RWPE1 (cell line): ENCODE data around the gene INHBB.

Experiments
- CTCF ChIA-PET: fragments of 350-600 bp; sonication (Branson Sonifier 250); formaldehyde crosslinking; extraction: SDS; loops from one replicate; lab custom pipeline; 2021; lab: Yijun Ruan, JAX
- POLR2A ChIA-PET: fragments of 400-600 bp; formaldehyde crosslinking; extraction: SDS; loops from one replicate; lab custom pipeline; 2020; ENCODE audit warnings: antibody characterized with exemption; ENCODE audit not compliant: low non-redundant PET; lab: Yijun Ruan, JAX
- DNase-seq: peaks from one replicate; pipeline ENCODE4 v3.0.0; 2012; ENCODE audit warnings: low spot score
- H3K27ac ChIP-seq: fragments of 450-650 bp; 2 replicates; pipeline ENCODE4 v1.5.1; 2017
- CTCF ChIP-seq: fragments of 450-650 bp; conservative IDR thresholded peaks from 2 replicates; pipeline ENCODE4 v1.5.1; 2017; ENCODE audit warnings: low read depth, mild to moderate bottlenecking

INHBB gene

GRCh38 chr2:120346667-120347358, 877 bp downstream of the INHBB start:
- ChIA-PET CTCF (no interaction called here), POLR2A (no interaction called here)
- DNase-seq, result no peak
- no peak for TF ChIP-seq CTCF
- no peak overlapping the region for H3K27ac ChIP-seq

GRCh38 chr2:120347396-120348060, 1.6 kb downstream of the INHBB start:
- CTCF ChIA-PET, result interaction anchor here (0.6 to 1.0 kb wide), 2 partner anchors 195 to 333 kb away, joined by 3 to 4 read pairs; no protein-coding TSS in a partner anchor
- no peak for TF ChIP-seq CTCF
- POLR2A ChIA-PET, result no interaction called here
- no peak for DNase-seq
- no peak overlapping the region for H3K27ac ChIP-seq

GRCh38 chr2:120348134-120348736, 2.3 kb downstream of the INHBB start:
- CTCF ChIA-PET, result interaction anchor here (0.6 to 1.0 kb wide), 2 partner anchors 194 to 332 kb away, joined by 3 to 4 read pairs; no protein-coding TSS in a partner anchor
- POLR2A ChIA-PET, result no interaction called here
- DNase-seq, result no peak
- no peak overlapping the region for H3K27ac ChIP-seq
- no peak for TF ChIP-seq CTCF

GRCh38 chr2:120348737-120349439, 3.0 kb downstream of the INHBB start:
- no peak overlapping the region for H3K27ac ChIP-seq
- ChIA-PET CTCF (no interaction called here), POLR2A (no interaction called here)
- TF ChIP-seq CTCF, result no peak
- no peak for DNase-seq

GRCh38 chr2:120349440-120349921, 3.5 kb downstream of the INHBB start:
- POLR2A ChIA-PET, result interaction anchor here (0.7 kb wide), 1 partner anchor 204 kb away, joined by 3 read pairs; no protein-coding TSS in a partner anchor
- H3K27ac ChIP-seq, result no peak overlapping the region
- CTCF ChIA-PET, result no interaction called here
- TF ChIP-seq CTCF, result no peak
- DNase-seq, result no peak

- DNase-seq, result no peak
- POLR2A ChIA-PET, result interaction anchor here (0.7 kb wide), 1 partner anchor 203 kb away, joined by 3 read pairs; no protein-coding TSS in a partner anchor
- no peak for TF ChIP-seq CTCF
- no peak overlapping the region for H3K27ac ChIP-seq
- CTCF ChIA-PET, result interaction anchor here (0.6 kb wide), 1 partner anchor 731 kb away, joined by 5 read pairs; no protein-coding TSS in a partner anchor
Measured at GRCh38 chr2:120350080-120350479, 4.1 kb downstream of the INHBB start.
